Glomerular visceral epithelial cell (primary cell): Measurements from ENCODE around the gene TCOF1.
"Not testable (repeated sequence)": the region's sequence is repeated elsewhere in the genome, so short reads cannot be mapped to it uniquely, and the experiment has no call there.

Experiments
- DNase-seq: peaks from one replicate; pipeline ENCODE4 v3.0.0-alpha.2; 2016; ENCODE audit errors: extremely low spot score

TCOF1 gene

DNA sequence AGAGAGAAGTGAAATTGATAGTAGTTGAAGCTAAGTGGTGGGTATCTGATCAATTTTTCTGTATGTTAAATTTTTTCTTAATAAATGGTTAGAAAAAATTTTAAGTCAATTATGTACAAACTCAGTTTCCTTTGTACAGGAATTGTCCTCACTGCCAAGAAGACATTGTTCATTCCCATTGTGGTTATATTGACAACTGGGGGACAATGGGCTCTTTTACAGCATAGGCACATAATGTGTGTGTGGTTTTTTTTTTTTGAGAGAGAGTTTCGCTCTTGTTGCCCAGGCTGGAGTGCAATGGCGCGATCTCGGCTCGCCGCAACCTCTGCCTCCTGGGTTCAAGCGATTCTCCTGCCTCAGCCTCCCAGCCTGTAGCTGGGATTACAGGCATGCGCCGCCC is 68.7 kb downstream of the TCOF1 start:
- DNase-seq, result not testable (repeated sequence)

DNA sequence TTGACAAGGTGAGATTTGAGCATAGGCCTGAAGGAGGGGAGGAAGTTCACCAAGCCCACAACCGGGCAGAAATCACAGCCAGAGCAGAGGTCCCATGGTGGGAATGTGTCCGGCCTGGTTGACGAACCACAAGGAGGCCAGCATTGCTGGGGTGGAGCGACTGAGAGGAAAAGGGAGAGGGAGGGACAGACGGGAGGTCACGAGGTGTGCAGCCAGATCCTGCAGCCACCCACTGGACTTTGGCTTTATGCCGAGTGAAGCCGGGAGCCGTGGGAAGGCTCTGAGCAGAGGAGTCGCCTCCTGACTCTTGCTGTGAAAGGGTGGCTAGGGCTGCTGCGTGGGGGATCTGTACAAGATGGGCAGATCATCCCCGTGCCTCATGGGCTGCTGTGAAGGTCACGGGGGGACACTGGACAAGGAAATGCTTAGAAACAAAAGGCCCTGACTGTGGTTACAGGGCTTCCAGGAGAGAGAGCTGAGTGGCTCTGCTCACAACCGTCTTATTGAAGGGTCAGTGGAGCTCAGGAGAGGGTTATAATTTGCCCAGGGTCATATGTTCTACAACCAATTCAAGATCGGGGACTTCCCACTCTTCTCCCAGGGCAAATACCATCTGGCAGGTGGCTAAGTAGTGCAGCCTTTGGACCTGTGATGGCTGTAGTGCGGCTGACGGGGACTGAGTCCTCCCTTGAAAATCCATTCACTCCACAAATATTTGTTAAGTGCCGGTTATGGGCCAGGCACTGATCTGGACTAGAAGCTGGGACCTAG is 70.8 kb downstream of the TCOF1 start:
- peak; percentile 73 for DNase-seq

DNA sequence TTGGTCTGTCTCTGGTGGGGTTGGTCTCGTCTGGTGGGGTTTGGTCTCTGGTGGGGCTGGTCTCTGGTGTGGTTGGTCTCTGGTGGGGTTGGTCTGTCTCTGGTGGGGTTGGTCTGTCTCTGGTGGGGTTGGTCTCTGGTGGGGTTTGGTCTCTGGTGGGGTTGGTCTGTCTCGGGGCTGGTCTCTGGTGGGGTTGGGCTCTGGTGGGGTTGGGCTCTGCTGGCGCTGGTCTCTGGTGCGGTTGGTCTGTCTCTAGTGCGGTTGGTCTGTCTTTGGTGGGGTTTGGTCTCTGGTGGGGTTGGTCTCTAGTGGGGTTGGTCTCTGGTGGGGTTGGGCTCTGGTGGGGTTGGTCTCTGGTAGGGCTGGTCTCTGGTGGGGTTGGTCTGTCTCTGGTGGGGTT is 71.5 kb downstream of the TCOF1 start:
- no peak for DNase-seq

DNA sequence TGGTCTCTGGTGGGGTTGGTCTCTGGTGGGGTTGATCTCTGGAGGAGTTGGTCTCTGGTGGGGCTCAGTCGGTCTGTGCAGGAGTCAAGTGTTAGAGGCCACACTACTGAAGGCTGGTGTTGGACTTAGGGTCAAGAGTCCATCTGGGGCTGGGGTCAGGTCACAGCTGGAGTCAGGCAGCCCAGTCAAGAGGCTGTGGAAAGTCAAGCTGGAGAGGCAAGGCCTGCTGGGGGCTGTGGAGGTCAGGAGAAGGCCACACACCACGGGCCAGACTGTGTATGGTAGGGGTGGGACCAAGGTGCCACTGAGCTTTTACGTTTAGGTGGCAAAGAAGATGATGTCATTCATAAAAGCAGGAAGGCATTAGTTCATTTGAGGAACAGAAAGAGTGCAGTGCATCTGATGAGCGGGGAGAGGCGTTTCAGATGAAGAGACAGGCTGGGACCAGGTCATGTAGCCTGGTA is 71.9 kb downstream of the TCOF1 start:
- no peak for DNase-seq

DNA sequence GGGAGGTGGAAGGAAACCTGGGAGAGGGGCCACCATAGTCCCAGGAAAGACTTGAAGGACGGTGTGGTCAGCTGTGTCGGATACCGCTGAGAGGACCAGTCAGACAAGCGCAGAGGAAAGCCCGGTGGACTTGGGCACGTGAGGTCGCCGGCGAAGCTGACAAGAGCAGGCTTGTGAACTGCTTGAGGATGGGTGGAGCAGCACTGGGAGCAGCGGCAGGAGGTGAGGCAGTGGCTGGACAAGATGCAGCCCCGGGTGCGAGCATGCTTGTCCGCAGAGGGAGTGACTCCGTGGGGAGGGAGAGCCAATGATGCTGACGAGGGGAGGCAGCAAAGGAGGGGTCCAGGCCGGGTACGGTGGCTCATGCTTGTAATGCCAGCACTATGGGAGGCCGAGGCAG is 73.6 kb downstream of the TCOF1 start:
- DNase-seq, result no peak

DNA sequence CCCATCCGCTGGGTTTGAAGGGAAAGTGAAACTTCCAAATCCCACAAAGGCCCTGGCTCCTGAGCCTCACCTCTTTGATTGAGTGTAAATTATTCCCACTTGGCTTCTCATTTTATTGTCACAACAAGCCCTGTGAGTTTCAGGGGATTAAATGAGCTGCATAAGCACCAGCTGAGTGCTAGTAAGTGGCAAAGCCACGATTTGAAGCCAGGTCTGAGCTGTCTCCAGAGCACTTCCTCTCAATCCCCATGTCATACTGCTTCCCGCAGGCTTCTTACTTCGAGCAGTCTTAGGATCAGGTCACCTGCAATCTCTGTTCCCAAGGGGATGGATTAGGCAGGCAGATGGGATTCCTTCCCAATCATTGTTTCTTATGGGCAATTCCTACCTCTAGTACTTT is 74.1 kb downstream of the TCOF1 start:
- no peak for DNase-seq

DNA sequence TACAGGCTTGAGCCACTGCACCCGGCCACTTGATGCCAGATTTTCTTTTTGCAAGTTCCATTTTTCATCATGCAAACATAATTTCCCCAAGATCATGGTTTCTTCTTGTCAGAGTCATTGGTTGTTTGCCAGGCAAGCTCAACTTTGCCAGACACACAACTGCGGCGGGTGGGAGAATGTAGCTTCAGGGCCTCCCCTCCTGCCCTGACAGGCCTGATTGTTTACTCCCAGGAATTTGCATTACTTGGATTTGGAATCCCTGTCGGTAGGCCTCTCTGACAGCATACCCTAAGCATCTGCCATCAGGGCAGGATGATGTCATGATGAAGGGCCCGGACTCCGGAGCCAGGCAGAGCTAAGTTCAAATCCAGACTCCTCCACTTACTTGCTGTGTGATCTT is 77.0 kb downstream of the TCOF1 start:
- no peak for DNase-seq

DNA sequence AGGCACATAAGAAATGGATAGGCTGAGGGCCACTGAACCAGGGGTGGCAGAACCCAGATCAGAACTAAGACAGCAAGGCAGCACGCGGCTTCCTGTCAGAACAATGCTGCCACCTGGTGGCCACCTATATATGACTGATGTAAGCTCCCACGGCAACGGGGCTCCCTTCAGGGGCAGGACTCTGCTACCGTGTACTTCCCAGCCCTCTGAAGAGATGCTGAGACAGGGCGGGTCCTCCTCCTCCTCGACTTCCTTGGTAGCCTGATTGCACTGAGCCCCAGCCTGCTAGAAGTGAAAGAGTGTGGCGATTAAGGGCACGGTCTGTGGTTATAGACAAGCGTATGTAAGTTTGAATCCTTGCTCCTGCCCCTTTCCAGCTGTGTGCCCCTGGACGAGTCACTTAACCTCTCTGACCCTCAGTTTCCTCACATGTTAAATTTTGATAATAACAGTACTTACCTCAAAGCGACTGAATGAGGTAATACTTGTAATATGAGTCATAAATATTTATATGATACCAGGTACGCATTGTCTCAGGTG is 78.7 kb downstream of the TCOF1 start:
- DNase-seq, result peak; percentile 92

DNA sequence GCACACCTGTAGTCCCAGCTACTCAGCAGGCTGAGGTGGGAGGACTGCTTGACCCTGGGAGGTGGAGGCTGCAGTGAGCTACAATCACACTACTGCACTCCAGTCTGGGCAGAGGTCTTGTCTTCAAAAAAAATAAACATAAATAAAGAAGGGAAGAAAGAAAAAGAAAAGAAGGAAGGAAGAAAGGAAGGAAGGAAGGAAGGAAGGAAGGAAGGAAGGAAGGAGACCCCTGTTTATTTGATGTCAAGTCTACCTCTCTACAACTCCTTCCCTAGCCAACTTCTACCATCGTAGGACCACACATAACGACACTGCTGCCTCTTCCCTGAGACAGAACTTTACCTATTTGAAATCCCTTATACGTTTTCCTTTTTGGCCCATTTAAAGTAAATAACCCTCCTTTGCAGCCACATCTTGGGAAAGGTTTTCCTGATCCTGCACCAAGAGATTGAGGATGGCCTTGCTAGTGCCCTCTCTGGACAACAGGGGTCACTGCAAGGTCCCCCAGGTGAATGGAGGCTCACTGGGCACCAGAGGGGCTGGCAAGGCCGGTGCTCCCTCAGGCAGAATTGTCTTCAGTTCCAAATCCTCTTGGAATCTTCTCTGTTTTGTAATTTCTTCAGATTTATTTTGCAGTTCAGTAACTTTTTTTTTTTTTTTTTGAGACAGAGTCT is 81.5 kb downstream of the TCOF1 start:
- peak; percentile 39 for DNase-seq

DNA sequence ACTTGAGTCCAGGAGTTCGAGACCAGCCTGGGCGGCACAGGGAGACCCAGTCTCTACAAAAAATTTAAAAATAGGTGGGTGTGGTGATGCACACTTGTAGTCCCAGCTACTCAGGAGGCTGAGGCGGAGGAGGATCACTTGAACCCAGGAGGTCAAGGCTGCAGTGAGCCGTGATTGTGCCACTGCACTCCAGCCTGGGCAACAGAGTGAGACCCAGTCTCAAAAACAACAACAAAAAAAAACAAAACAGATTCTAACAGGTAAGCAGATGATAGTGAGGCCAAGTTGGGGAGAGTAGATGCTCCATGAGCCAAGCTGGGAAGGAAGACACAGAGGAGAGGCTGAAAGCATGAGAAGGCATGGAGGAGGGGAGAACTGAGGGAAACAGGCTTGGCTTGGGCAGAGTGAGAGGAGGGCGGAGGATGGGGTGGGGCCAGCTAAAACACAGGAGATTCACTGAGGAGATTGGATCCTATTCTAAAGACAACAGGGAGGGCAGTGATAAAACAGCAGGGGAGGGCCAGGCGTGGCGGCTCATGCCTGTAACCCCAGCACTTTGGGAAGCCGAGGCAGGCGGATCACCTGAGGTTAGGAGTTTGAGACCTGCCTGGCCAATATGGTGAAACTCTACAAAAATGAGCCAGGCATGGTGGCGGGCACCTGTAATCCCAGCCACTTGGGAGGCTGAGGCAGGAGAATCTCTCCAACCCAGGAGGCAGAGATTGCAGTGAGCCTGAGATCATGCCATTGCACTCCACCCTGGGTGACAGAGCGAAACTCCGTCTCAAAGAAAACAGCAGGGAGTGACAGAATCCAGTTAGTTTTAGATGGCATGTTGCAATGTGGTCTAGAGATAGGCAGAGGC is 83.7 kb downstream of the TCOF1 start:
- no peak for DNase-seq

DNA sequence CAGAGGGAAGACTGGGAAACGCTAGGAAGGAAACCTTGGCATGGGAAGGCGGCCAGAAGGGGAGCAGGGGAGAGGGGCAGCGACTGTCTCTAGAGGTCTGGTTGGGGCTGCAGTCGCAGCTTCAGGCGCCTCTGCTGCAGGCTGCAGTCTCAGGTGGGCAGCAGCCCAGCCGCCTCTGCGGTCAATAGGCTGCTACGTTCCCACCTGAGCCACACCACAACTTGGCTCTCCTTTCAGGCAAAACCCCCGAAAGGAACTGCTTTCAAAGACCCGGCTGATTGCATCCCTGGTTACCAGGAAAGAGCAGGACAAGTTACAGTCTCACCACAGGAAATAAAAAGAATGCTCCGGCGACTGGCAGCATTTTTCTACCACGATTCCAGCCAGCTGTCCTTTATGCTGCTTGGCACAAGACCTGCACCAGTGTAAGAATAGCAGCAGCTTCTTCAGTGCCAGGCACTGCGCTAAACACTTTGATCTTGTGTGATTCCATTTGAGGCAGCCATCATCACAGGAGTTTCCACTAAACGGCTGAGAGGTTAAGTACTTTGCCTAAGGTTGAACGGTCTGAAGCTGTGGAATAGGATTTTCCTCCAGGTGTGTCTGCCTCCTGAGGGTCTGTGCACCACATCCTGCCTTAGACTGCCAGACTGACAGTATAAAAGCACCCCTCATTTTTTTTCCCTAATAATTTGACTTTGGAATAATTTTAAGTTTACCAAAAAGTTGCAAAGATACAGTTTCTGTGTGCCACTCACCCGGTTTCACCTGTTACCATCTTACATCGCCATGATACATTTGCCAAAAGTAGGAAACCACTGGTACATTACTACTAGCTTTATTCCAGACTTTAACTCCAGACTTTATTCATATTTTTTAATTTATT is 84.6 kb downstream of the TCOF1 start:
- DNase-seq, result no peak

DNA sequence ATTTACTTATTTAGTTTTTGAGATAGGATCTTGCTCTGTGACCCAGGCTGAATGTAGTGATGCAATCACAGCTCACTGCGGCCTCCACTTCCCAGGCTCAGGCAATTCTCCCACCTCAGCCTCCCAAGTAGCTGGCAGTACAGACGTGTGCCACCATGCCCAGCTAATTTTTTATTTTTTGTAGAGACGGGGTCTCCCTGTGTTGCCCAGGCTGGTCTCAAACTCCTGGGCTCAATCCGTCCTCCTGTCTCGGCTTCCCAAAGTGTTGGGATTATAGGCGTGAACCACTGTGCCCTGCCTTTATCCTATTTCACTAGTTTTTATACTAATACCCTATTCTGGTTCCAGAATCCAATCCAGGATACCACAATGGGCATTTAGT is 85.2 kb downstream of the TCOF1 start:
- no peak for DNase-seq

DNA sequence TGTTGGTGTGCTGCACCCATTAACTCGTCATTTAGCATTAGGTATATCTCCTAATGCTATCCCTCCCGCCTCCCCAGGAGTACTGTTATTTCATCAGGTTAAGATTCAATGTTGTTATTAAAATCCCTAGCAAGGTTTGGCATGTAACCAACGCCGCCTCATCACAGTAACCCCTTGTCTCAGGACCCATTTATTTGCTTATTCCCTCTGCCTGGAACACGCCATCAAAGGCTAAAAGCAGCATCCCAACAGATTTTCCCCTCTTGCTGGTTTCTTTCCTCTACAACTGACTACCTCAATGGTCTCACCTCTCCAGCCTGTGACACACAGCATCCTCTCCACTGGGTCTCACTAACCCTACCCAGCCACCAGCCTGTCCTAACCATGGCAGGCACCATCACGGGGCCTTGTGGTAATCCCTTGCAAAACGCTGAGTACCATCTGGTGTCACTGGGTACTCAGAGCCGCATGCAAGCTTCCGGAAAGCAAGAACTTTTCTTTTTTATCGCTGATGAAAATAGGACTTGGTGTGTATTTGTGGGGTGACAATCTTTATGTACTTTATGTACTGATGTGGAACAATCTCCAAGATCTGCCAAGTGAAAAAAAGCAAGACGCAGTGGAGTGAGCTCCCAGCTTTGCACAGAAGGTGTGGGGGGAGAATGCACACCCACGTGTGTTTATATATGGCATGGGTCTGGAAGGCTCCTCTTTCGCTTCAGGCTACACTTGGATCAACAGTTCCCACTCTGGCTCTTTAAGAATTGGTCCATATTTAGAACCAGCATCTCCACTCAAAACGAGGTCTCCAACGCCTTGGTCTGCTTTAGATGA is 86.0 kb downstream of the TCOF1 start:
- no peak for DNase-seq

DNA sequence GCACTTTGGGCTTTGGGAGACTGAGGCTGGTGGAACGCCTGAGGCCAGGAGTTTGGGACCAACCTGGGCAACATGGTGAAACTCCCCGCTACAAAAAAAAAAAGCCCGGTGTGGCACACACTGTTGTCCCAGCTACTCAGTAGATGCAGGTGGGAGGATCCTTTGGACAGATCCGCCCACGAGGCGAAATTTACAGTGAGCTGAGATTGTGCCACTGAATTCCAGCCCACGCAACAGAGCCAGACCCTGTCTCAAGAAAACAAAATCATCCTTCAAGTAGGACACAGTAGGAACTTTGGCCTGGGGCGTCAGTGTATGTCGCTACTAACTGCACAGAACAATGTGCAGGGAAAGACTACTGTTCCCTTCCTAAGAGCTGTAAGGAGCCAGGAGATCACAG is 87.3 kb downstream of the TCOF1 start:
- DNase-seq, result no peak

DNA sequence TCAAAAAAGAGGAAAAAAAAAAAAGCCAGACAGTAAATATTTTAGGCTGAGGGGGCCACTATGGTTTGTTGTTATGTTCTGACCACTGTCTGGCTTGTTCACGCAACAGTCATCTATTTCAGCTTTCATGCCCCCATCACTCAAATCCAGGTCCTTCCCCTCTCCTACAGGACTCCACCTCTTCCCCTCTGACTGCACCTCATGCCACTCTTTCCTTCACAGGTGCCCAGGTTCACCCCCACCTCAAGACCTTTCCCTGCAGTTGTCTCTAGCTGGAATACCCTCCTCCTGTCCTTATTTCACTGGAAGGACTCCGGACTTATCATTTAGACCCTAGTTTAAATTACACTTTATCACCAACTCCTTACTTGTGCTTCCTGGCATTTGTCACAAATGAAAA is 88.6 kb downstream of the TCOF1 start:
- DNase-seq, result no peak

DNA sequence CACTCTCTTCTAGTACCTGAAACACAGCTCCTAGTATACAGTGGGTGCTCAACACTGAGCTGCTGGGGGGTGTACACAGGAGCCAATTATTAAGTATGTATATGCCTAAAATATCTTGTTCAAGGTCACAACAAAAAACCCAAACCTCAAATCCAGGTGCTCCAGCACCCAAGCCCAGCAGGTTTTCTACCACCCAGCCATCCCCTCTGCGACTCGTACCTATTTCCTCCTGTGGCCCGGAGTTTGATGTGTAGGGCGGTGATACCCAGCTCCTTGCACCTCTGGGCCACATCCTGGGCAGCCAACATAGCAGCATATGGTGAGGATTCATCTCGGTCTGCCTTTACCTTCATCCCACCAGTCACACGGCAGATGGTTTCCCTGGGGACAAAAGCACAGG is 89.1 kb downstream of the TCOF1 start:
- no peak for DNase-seq

DNA sequence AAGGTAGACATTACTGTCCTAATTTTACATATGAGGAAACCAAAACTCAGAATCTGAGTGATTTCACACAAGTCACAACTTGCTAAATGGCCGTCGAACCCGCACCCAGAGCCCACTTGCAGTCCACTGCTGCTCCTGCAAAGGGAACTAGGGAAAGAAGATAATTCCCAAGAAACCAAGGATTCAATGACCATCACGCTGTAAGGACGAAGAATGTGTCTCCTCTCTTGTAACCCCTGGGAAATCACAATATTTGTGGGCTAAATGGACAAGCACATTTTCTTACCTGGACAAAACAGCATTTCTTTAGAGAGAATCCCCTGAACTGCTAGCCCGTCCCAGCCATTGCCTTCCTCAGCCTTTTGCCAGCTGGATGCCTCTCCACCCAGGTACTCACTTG is 89.7 kb downstream of the TCOF1 start:
- DNase-seq, result no peak

DNA sequence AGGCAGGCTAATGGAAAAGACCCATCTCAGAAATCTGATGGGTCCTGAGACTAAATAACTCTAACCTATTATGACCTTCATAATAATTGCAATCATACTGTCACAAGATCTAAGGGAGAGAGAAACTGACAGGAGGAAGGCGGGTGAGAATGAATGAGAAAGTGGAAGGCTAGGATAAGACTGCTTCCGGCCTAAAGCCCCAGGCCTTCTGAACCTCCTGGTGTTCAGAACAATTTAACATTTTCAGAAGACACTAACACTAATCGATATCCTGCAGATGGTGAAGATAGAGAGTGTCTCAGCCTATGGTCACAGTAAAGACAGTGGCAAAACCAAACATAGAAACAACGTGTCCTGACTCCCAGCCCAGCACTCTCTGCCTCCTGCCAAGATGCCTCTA is 90.8 kb downstream of the TCOF1 start:
- DNase-seq, result no peak

DNA sequence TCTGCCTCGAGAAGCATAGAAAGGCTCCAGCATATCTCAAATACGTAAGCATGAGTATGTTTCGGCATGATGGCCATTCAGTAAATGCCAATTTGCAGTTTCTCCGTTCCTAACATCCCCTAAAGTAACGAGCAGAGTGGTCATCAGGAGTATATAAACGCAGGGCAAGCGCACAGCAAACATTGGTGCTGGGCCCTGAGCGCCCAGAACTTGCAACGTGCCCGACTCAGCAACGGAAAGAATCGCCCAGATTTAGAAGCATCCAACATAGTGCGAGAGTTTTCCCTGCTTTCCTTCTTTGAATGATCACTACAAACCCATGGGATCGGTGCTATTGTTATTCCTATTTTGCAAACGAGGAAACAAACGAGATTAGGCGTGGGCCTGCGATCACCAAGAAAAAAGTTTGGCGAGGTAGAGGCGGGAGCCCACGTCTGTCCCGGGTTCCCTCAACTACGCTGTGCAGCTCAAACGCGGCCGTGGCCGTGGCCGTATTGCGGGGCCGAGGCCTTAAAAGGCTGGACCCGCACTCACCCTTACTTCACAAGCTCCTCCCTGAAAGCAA is 91.5 kb downstream of the TCOF1 start:
- DNase-seq, result no peak
